ENCODE data around the gene MED1. TPM values are rescaled to one million over a fixed set of nuclear protein-coding genes. Genes with fewer than 3 reads are reported as not detected.
"Not testable (repeated sequence)": the region's sequence is repeated elsewhere in the genome, so short reads cannot be mapped to it uniquely, and the experiment has no call there.

MED1 gene
- polyA plus RNA-seq (ENCODE audit: insufficient read depth in 1 of 5, insufficient read length in 5 of 5, low replicate concordance in 1 of 5) = 10 to 100 TPM; 38.8 to 60.2 (median 57.2) TPM
- long read RNA-seq, donor 1, full-length matches to known transcripts = 2 of 50 reads
- long read RNA-seq, donor 1, partial matches to known transcripts = 48 of 50 reads
- long read RNA-seq, donor 1, other reads (novel, unspliced or antisense) = 0 of 50 reads
- long read RNA-seq, donor 2, full-length matches to known transcripts = 2 of 2 reads
- long read RNA-seq, donor 2, partial matches to known transcripts = 0 of 2 reads
- long read RNA-seq, donor 2, other reads (novel, unspliced or antisense) = 0 of 2 reads
- long read RNA-seq, donor 3, full-length matches to known transcripts = 5 of 5 reads
- long read RNA-seq, donor 3, partial matches to known transcripts = 0 of 5 reads
- long read RNA-seq, donor 3, other reads (novel, unspliced or antisense) = 0 of 5 reads
- long read RNA-seq, donor 4, full-length matches to known transcripts = 1 of 22 reads
- long read RNA-seq, donor 4, partial matches to known transcripts = 21 of 22 reads
- long read RNA-seq, donor 4, other reads (novel, unspliced or antisense) = 0 of 22 reads
- long read RNA-seq, donor 5, full-length matches to known transcripts = 1 of 19 reads
- long read RNA-seq, donor 5, partial matches to known transcripts = 18 of 19 reads
- long read RNA-seq, donor 5, other reads (novel, unspliced or antisense) = 0 of 19 reads
- long read RNA-seq, donor 6, full-length matches to known transcripts = 8 of 8 reads
- long read RNA-seq, donor 6, partial matches to known transcripts = 0 of 8 reads
- long read RNA-seq, donor 6, other reads (novel, unspliced or antisense) = 0 of 8 reads
- long read RNA-seq, donor 7, full-length matches to known transcripts = 10 of 40 reads
- long read RNA-seq, donor 7, partial matches to known transcripts = 30 of 40 reads
- long read RNA-seq, donor 7, other reads (novel, unspliced or antisense) = 0 of 40 reads
- long read RNA-seq, donor 8, full-length matches to known transcripts = 3 of 3 reads
- long read RNA-seq, donor 8, partial matches to known transcripts = 0 of 3 reads
- long read RNA-seq, donor 8, other reads (novel, unspliced or antisense) = 0 of 3 reads

- peak; percentile 96 to 97 for DNase-seq
Measured at GRCh38 chr17:39450847-39451581, at the start of gene MED1. Gene MED1, minus strand, starts transcription at chr17:39451263. Its CDS starts 201 bp downstream, at chr17:39451062.

- DNase-seq = not testable (repeated sequence)
Measured at GRCh38 chr17:39496921-39497320, 45.9 kb upstream of the MED1 start.

- DNase-seq = no peak
Measured at GRCh38 chr17:39487946-39488345, 36.9 kb upstream of the MED1 start.

- not testable (repeated sequence) for DNase-seq
Measured at GRCh38 chr17:39487490-39487889, 36.4 kb upstream of the MED1 start.

- DNase-seq = no peak
Measured at GRCh38 chr17:39486242-39486641, 35.2 kb upstream of the MED1 start.

GRCh38 chr17:39485555-39485954, 34.5 kb upstream of the MED1 start:
- no peak for DNase-seq

GRCh38 chr17:39484178-39484577, 33.1 kb upstream of the MED1 start:
- DNase-seq = no peak

GRCh38 chr17:39483506-39483905, 32.4 kb upstream of the MED1 start:
- DNase-seq = no peak

GRCh38 chr17:39479631-39480030, 28.6 kb upstream of the MED1 start:
- DNase-seq = not testable (repeated sequence)

GRCh38 chr17:39473310-39473709, 22.2 kb upstream of the MED1 start:
- no peak for DNase-seq

GRCh38 chr17:39468610-39469009, 17.5 kb upstream of the MED1 start:
- not testable (repeated sequence) for DNase-seq

- DNase-seq = not testable (repeated sequence)
Measured at GRCh38 chr17:39464639-39465181, 13.6 kb upstream of the MED1 start.

GRCh38 chr17:39462631-39463375, 11.7 kb upstream of the MED1 start:
- no peak for DNase-seq

- peak; percentile 28 to 43 for DNase-seq
Measured at GRCh38 chr17:39461926-39462569, 11.0 kb upstream of the MED1 start.

- peak; percentile 99 for DNase-seq
Measured at GRCh38 chr17:39461113-39461925, 10.3 kb upstream of the MED1 start, which contains the start of gene CDK12. Gene CDK12, plus strand, starts transcription at chr17:39461486. Its CDS starts 586 bp downstream, at chr17:39462072.

- DNase-seq = no peak
Measured at GRCh38 chr17:39455919-39456318, 4.9 kb upstream of the MED1 start.

GRCh38 chr17:39450051-39450450, 1.0 kb downstream of the MED1 start:
- DNase-seq = no peak

GRCh38 chr17:39447561-39447960, 3.5 kb downstream of the MED1 start:
- no peak for DNase-seq

GRCh38 chr17:39443326-39443725, 7.7 kb downstream of the MED1 start:
- DNase-seq = no peak

All from right lung (tissue), 10 donors.